ENCODE data around the gene GRIK4.

The GRIK4 gene

GRCh38 chr11:120896687-120897086, 385.1 kb downstream of the GRIK4 start:
- Histone ChIP-seq H3K4me2 (ENCODE audit: low read depth, low read length, poor library complexity, severe bottlenecking) (no peak overlapping the region), H3K36me3 (ENCODE audit: insufficient read depth, low read length) (no peaks in the 10 kb centered on the region), H3K9me3 (ENCODE audit: insufficient read depth, low read depth, low read length) (no peaks in the 10 kb centered on the region), H3K4me3 (ENCODE audit: low read length, poor library complexity, severe bottlenecking) (no peak overlapping the region), H3K4me1 (ENCODE audit: insufficient read depth, low read length, poor library complexity, severe bottlenecking) (no peaks in the 10 kb centered on the region), H3K9ac (ENCODE audit: low read depth, low read length, poor library complexity, severe bottlenecking) (no peak overlapping the region), H3K27me3 (ENCODE audit: insufficient read depth, low read length, poor library complexity, severe bottlenecking) (no peaks in the 10 kb centered on the region), H3K9me2 (replicated peaks; ENCODE audit: low read depth, low read length) (no peaks in the 10 kb centered on the region), H4K20me1 (ENCODE audit: insufficient read depth, low read length, poor library complexity, severe bottlenecking) (no peaks in the 10 kb centered on the region), H3F3A (ENCODE audit: low read depth) (no peaks in the 10 kb centered on the region), H3K79me2 (ENCODE audit: insufficient read depth, low read length) (no peaks in the 10 kb centered on the region), H2AFZ (ENCODE audit: low read length) (no peak overlapping the region)
- TF ChIP-seq, protein P1, sequence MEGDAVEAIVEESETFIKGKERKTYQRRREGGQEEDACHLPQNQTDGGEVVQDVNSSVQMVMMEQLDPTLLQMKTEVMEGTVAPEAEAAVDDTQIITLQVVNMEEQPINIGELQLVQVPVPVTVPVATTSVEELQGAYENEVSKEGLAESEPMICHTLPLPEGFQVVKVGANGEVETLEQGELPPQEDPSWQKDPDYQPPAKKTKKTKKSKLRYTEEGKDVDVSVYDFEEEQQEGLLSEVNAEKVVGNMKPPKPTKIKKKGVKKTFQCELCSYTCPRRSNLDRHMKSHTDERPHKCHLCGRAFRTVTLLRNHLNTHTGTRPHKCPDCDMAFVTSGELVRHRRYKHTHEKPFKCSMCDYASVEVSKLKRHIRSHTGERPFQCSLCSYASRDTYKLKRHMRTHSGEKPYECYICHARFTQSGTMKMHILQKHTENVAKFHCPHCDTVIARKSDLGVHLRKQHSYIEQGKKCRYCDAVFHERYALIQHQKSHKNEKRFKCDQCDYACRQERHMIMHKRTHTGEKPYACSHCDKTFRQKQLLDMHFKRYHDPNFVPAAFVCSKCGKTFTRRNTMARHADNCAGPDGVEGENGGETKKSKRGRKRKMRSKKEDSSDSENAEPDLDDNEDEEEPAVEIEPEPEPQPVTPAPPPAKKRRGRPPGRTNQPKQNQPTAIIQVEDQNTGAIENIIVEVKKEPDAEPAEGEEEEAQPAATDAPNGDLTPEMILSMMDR (conservative IDR thresholded peaks at IDR 0.05; ENCODE audit: low read length), result no peak
- no peak for TF ChIP-seq EZH2phosphoT487 (IDR thresholded peaks at IDR 0.05; ENCODE audit: borderline replicate concordance)

DNA sequence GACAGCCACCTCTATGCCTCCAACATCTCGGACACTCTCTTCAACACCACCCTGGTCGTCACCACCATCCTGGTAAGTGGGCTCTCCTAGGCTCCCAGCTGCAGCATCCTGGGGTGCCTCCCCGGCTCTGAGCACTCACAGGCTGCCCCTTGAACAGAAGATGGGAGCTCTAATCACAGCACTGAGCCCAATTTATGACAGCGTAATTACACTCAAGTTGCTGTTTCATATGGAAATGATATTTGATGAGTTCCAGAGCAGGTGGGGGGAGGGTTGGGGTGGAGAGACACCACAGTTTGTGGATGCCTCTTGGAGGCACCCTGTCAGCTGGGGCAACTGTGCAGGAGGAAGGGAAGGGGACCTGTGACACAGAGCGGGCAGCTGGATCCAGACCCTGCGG, 387.0 kb downstream of the GRIK4 start:
- H3F3A ChIP-seq (ENCODE audit: low read depth), result no peaks in the 10 kb centered on the region
- no peaks in the 10 kb centered on the region for H3K36me3 ChIP-seq (ENCODE audit: insufficient read depth, low read length)
- H3K4me3 ChIP-seq (ENCODE audit: low read length, poor library complexity, severe bottlenecking), result no peak overlapping the region
- no peaks in the 10 kb centered on the region for H3K27me3 ChIP-seq (ENCODE audit: insufficient read depth, low read length, poor library complexity, severe bottlenecking)
- TF ChIP-seq EZH2phosphoT487 (IDR thresholded peaks at IDR 0.05; ENCODE audit: borderline replicate concordance), result no peak
- TF ChIP-seq, protein P1 (conservative IDR thresholded peaks at IDR 0.05; ENCODE audit: low read length), result no peak
- no peak overlapping the region for H3K4me2 ChIP-seq (ENCODE audit: low read depth, low read length, poor library complexity, severe bottlenecking)
- no peaks in the 10 kb centered on the region for H4K20me1 ChIP-seq (ENCODE audit: insufficient read depth, low read length, poor library complexity, severe bottlenecking)
- no peak overlapping the region for H3K9ac ChIP-seq (ENCODE audit: low read depth, low read length, poor library complexity, severe bottlenecking)
- H2AFZ ChIP-seq (ENCODE audit: low read length), result no peak overlapping the region
- H3K9me3 ChIP-seq (ENCODE audit: insufficient read depth, low read depth, low read length), result no peaks in the 10 kb centered on the region
- no peaks in the 10 kb centered on the region for H3K4me1 ChIP-seq (ENCODE audit: insufficient read depth, low read length, poor library complexity, severe bottlenecking)
- H3K9me2 ChIP-seq (replicated peaks; ENCODE audit: low read depth, low read length), result no peaks in the 10 kb centered on the region
- H3K79me2 ChIP-seq (ENCODE audit: insufficient read depth, low read length), result no peaks in the 10 kb centered on the region

GRCh38 chr11:120899720-120900119, 388.2 kb downstream of the GRIK4 start:
- H2AFZ ChIP-seq (ENCODE audit: low read length), result no peak overlapping the region
- no peaks in the 10 kb centered on the region for H3K9me2 ChIP-seq (replicated peaks; ENCODE audit: low read depth, low read length)
- H3K27me3 ChIP-seq (ENCODE audit: insufficient read depth, low read length, poor library complexity, severe bottlenecking), result no peaks in the 10 kb centered on the region
- no peaks in the 10 kb centered on the region for H4K20me1 ChIP-seq (ENCODE audit: insufficient read depth, low read length, poor library complexity, severe bottlenecking)
- H3K4me1 ChIP-seq (ENCODE audit: insufficient read depth, low read length, poor library complexity, severe bottlenecking), result no peaks in the 10 kb centered on the region
- no peak overlapping the region for H3K4me3 ChIP-seq (ENCODE audit: low read length, poor library complexity, severe bottlenecking)
- H3F3A ChIP-seq (ENCODE audit: low read depth), result no peaks in the 10 kb centered on the region
- no peak for TF ChIP-seq EZH2phosphoT487 (IDR thresholded peaks at IDR 0.05; ENCODE audit: borderline replicate concordance)
- TF ChIP-seq, protein P1 (conservative IDR thresholded peaks at IDR 0.05; ENCODE audit: low read length), result no peak
- H3K36me3 ChIP-seq (ENCODE audit: insufficient read depth, low read length), result no peaks in the 10 kb centered on the region
- H3K9ac ChIP-seq (ENCODE audit: low read depth, low read length, poor library complexity, severe bottlenecking), result no peak overlapping the region
- H3K4me2 ChIP-seq (ENCODE audit: low read depth, low read length, poor library complexity, severe bottlenecking), result no peak overlapping the region
- no peaks in the 10 kb centered on the region for H3K9me3 ChIP-seq (ENCODE audit: insufficient read depth, low read depth, low read length)
- H3K79me2 ChIP-seq (ENCODE audit: insufficient read depth, low read length), result no peaks in the 10 kb centered on the region
